Measurements from ENCODE around the gene VPS36. TPM values are rescaled to one million over a fixed set of nuclear protein-coding genes. Genes with fewer than 3 reads are reported as not detected.

VPS36 gene
- total and polyA plus RNA-seq, 9 of the 15 experiments (the other 6 are each of a cell fraction or from before 2014, with no cell fraction given): 8.4 to 30.6 (median 23.7) TPM

DNA sequence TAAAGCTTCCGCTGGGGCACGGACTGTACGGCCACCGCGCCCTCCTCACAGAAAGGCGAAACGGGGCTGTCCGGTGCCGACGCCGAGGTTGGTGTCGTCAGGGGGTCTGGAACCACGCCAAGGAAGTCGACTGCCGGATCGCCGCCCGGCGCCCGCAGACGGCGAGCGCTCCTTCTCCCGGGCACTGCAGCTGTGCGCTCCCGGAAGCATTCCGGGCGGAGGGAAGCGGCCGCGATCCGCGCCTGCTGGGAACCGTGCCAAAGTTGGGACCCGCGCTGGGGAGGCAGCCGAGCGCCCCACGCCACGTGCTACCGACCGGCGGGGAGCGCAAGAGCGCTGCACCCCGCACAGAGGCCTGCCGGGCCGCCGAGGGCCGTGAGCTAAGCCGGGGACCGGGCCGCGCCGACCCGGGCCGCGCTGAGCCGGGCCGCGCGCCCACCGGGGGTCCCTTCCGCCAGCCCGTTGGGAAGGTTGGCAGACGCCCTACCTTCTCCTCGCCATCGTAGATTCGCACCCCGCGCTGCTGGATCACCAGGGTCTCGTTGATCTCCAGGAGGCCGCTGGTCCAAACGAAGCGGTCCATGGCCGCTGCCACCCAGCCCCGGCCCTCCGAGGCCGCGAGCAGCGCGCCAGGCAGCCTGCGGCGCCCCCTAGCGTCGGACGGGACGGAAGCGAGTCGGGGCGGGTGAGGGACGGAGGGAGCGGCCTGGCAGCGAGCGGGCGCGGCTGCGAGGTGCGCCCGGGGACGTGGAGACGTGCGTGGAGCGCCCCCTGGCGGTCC is at the start of gene VPS36 (continued):
- TF ChIP-seq, protein P1, sequence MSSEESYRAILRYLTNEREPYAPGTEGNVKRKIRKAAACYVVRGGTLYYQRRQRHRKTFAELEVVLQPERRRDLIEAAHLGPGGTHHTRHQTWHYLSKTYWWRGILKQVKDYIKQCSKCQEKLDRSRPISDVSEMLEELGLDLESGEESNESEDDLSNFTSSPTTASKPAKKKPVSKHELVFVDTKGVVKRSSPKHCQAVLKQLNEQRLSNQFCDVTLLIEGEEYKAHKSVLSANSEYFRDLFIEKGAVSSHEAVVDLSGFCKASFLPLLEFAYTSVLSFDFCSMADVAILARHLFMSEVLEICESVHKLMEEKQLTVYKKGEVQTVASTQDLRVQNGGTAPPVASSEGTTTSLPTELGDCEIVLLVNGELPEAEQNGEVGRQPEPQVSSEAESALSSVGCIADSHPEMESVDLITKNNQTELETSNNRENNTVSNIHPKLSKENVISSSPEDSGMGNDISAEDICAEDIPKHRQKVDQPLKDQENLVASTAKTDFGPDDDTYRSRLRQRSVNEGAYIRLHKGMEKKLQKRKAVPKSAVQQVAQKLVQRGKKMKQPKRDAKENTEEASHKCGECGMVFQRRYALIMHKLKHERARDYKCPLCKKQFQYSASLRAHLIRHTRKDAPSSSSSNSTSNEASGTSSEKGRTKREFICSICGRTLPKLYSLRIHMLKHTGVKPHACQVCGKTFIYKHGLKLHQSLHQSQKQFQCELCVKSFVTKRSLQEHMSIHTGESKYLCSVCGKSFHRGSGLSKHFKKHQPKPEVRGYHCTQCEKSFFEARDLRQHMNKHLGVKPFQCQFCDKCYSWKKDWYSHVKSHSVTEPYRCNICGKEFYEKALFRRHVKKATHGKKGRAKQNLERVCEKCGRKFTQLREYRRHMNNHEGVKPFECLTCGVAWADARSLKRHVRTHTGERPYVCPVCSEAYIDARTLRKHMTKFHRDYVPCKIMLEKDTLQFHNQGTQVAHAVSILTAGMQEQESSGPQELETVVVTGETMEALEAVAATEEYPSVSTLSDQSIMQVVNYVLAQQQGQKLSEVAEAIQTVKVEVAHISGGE (CRISPR knock-in tag; IDR thresholded peaks at IDR 0.05): peak; percentile 52 to 95 (median 77); a peak in 5 of 6 replicates
- TF ChIP-seq EP300 (IDR thresholded peaks at IDR 0.05; ENCODE audit: low read length) (no peak; the same call in 1 of the 2 replicates), PTBP1 (IDR thresholded peaks at IDR 0.05; ENCODE audit: low read depth, low read length) (0 out of 2 replicates have a peak, but pooled peaks have one; percentile 37), ZNF175 (CRISPR knock-in tag; IDR thresholded peaks at IDR 0.05; ENCODE audit: low read depth) (no peak), RB1 (IDR thresholded peaks at IDR 0.05; ENCODE audit: low read depth) (peak; percentile 97), MBD2 (IDR thresholded peaks at IDR 0.05; ENCODE audit: borderline replicate concordance, low read depth) (no peak), GTF2F1 (IDR thresholded peaks at IDR 0.05; ENCODE audit: low read depth, low read length) (no peak), SRSF1 (IDR thresholded peaks at IDR 0.05; ENCODE audit: low read depth, low read length) (no peak), E2F3 (CRISPR knock-in tag; IDR thresholded peaks at IDR 0.05) (no peak), C11orf30 (IDR thresholded peaks at IDR 0.05; ENCODE audit: low read depth) (no peak), SETDB1 (IDR thresholded peaks at IDR 0.05; ENCODE audit: low read length) (no peak), HNRNPUL1 (IDR thresholded peaks at IDR 0.05; ENCODE audit: low read length) (no peak), POLR2AphosphoS2 (IDR thresholded peaks at IDR 0.05; ENCODE audit: low read length) (no peak), ZKSCAN8 (CRISPR knock-in tag; IDR thresholded peaks at IDR 0.05) (no peak)
- TF ChIP-seq, protein P2, sequence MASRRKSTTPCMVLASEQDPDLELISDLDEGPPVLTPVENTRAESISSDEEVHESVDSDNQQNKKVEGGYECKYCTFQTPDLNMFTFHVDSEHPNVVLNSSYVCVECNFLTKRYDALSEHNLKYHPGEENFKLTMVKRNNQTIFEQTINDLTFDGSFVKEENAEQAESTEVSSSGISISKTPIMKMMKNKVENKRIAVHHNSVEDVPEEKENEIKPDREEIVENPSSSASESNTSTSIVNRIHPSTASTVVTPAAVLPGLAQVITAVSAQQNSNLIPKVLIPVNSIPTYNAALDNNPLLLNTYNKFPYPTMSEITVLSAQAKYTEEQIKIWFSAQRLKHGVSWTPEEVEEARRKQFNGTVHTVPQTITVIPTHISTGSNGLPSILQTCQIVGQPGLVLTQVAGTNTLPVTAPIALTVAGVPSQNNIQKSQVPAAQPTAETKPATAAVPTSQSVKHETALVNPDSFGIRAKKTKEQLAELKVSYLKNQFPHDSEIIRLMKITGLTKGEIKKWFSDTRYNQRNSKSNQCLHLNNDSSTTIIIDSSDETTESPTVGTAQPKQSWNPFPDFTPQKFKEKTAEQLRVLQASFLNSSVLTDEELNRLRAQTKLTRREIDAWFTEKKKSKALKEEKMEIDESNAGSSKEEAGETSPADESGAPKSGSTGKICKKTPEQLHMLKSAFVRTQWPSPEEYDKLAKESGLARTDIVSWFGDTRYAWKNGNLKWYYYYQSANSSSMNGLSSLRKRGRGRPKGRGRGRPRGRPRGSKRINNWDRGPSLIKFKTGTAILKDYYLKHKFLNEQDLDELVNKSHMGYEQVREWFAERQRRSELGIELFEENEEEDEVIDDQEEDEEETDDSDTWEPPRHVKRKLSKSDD (conservative IDR thresholded peaks at IDR 0.05; ENCODE audit: low read length): no peak
- TF ChIP-seq, protein P3, sequence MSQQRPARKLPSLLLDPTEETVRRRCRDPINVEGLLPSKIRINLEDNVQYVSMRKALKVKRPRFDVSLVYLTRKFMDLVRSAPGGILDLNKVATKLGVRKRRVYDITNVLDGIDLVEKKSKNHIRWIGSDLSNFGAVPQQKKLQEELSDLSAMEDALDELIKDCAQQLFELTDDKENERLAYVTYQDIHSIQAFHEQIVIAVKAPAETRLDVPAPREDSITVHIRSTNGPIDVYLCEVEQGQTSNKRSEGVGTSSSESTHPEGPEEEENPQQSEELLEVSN (IDR thresholded peaks at IDR 0.05; ENCODE audit: borderline replicate concordance in 1 of 2, extremely low read depth in 1 of 2, insufficient read depth in 1 of 2, insufficient read length in 1 of 2, low read depth in 1 of 2, low read length in 1 of 2, poor library complexity in 1 of 2, severe bottlenecking in 1 of 2): peak in 1 of 2 experiments; percentile 84
- TF ChIP-seq, protein P4, sequence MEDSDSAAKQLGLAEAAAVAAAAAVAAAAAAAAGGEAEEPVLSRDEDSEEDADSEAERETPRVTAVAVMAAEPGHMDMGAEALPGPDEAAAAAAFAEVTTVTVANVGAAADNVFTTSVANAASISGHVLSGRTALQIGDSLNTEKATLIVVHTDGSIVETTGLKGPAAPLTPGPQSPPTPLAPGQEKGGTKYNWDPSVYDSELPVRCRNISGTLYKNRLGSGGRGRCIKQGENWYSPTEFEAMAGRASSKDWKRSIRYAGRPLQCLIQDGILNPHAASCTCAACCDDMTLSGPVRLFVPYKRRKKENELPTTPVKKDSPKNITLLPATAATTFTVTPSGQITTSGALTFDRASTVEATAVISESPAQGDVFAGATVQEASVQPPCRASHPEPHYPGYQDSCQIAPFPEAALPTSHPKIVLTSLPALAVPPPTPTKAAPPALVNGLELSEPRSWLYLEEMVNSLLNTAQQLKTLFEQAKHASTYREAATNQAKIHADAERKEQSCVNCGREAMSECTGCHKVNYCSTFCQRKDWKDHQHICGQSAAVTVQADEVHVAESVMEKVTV (CRISPR knock-in tag; IDR thresholded peaks at IDR 0.05): peak; percentile 63; the same call in 1 of the 2 replicates
